ENCODE results near the gene MSLN.

- TF ChIP-seq CTCF (IDR thresholded peaks at IDR 0.05; ENCODE audit: borderline replicate concordance, extremely low read depth, low read length, poor library complexity, severe bottlenecking) (no peak), EZH2 (IDR thresholded peaks at IDR 0.05; ENCODE audit: borderline replicate concordance, low read depth, low read length, severe bottlenecking) (no peak)
These were observed 23.5 kb upstream of the MSLN start for GRCh38 chr16:736936-737481.
